ENCODE measurements around the gene PSMD5.

DNA sequence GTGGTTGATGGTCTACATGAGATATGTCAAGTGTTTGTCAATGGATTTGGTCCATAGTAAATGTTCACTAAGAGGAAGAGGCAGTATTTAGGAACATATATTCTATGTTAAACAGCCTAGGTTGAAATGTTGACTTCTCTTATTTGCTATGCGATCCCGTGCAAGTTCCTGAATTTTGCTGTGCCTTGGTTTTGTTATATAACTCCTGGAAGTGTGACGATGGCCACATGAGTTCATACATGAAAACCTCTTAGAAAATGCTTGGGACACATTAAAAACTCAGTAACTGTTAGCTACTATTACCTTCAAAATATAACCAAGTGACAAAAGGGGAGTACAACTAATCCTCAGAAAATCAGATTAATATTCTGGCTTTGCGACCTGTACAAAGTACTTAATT lies 27.6 kb downstream of the PSMD5 start:
- TF ChIP-seq, protein P1, sequence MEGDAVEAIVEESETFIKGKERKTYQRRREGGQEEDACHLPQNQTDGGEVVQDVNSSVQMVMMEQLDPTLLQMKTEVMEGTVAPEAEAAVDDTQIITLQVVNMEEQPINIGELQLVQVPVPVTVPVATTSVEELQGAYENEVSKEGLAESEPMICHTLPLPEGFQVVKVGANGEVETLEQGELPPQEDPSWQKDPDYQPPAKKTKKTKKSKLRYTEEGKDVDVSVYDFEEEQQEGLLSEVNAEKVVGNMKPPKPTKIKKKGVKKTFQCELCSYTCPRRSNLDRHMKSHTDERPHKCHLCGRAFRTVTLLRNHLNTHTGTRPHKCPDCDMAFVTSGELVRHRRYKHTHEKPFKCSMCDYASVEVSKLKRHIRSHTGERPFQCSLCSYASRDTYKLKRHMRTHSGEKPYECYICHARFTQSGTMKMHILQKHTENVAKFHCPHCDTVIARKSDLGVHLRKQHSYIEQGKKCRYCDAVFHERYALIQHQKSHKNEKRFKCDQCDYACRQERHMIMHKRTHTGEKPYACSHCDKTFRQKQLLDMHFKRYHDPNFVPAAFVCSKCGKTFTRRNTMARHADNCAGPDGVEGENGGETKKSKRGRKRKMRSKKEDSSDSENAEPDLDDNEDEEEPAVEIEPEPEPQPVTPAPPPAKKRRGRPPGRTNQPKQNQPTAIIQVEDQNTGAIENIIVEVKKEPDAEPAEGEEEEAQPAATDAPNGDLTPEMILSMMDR (IDR thresholded peaks at IDR 0.05): no peak
- TF ChIP-seq POLR2A (IDR thresholded peaks at IDR 0.05): no peak

Data from Peyer's patch (tissue), 4 donors.